GM18499 (cell line): ENCODE data around the gene DUSP5.
"Not testable (repeated sequence)": the region's sequence is repeated elsewhere in the genome, so short reads cannot be mapped to it uniquely, and the experiment has no call there.

Experiments used
- ATAC-seq: cut with Tn5 transposase; IDR thresholded peaks from one replicate; pipeline ENCODE4 v1.9.1; 2021; ENCODE audit warnings: moderate number of reproducible peaks; ENCODE audit not compliant: insufficient read depth, unreplicated experiment

Gene DUSP5, protein sequence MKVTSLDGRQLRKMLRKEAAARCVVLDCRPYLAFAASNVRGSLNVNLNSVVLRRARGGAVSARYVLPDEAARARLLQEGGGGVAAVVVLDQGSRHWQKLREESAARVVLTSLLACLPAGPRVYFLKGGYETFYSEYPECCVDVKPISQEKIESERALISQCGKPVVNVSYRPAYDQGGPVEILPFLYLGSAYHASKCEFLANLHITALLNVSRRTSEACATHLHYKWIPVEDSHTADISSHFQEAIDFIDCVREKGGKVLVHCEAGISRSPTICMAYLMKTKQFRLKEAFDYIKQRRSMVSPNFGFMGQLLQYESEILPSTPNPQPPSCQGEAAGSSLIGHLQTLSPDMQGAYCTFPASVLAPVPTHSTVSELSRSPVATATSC

DNA sequence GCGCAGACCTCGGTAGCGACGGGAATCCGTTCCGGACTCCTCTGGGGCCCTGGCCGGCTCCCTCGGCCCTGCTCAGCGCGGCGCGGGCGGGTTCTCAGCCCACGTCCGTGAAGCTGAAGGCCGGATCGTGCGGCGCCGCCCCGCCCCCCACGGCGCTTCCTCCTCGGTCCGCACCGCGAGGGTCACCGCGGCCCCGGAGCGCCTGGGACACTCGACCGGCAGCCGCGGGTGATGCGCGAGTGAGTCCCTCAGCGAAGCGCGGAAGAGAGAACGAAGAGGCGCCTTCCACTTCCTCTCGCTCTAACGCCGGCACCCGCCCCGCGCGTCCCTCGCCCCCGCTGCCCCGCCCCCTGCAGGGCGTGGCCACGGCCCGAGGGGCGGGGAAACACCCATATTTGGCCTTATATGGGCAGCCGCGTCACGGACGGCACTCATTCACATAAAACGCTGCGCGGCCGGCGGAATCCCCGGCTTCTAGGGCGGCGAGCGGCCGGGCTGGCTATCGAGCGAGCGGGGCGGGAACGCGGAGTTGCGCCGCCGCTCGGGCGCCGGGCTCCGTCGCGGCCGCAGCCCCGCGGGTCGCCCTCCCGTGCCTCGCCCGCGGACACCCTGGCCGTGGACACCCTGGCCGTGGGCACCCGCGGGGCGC lies at the start of gene DUSP5:
TSS of gene DUSP5 (plus strand) at position 470 of the 649 bp plus-strand sequence. CDS start 215 bp downstream, outside the sequence.
- ATAC-seq: peak; percentile 45

DNA sequence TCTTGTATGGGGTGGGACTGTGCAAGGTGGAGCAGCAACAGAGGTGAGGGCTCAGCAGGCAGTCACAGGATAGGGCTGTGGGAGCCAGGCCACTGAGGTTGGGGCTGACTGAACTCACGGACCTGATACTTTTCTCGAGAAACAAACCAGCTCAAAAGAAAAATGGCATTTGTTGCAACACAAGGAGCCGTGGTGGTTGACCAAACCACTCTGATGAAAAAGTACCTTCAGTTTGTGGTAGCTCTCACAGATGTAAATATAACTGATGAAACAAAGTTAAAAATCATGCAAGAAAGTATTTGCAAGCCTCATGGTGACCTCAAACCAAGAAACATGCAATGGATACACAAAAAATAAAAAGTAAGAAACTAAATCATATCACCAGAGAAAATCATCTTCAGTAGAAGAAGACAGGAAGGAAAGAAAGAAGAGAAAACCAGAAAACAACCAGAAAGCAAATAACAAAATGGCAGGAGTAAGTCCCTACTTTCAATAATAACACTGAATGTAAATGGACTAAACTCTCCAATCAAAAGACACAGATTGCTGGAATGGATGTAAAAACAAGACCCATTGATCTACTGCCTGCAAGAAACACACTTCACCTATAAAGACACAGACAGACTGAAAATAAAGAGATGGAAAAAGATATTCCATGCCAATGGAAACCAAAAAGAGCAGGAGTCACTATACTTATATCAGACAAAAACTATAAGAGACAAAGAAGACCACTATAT lies 48.9 kb upstream of the DUSP5 start:
- no peak for ATAC-seq

DNA sequence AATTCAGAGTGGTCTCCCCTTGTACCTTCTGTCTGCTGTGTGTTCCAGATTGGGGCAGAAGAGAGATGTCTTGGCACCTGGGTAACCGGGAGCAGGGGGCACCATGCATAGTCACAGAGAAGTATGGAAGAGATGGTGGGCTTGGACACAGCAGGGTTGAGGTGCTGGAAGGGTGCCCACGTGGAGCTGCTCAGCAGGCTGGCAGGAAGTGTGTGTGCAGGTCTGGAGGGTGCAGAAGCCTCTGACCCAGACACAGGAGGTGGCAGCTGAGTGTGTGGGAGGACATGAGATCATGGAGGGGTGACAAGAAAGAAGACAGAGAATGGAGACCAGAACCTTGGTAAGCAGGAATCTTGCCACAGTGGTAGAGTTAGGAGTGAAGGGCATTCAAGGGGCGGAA lies 42.3 kb upstream of the DUSP5 start:
- ATAC-seq: no peak

DNA sequence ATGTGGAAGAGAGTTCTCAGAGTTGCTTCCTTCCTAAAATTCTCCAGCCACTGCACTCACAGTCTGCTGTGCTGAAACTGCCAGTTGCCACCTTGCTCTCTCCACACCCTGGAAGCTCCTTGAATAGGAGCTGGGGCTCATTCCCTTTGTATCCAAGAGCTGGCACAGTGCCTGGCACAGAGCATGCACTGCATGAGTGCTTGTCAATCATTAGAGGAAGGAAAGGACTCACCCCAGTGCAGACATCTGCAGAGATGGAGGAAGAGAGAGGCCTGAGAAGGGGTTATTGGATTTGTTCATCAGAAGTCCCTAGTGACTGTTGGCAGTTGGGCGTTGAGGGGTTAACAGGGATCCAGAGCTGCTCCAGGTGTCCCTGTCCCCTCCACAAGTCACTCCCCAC lies 41.7 kb upstream of the DUSP5 start:
- no peak for ATAC-seq

DNA sequence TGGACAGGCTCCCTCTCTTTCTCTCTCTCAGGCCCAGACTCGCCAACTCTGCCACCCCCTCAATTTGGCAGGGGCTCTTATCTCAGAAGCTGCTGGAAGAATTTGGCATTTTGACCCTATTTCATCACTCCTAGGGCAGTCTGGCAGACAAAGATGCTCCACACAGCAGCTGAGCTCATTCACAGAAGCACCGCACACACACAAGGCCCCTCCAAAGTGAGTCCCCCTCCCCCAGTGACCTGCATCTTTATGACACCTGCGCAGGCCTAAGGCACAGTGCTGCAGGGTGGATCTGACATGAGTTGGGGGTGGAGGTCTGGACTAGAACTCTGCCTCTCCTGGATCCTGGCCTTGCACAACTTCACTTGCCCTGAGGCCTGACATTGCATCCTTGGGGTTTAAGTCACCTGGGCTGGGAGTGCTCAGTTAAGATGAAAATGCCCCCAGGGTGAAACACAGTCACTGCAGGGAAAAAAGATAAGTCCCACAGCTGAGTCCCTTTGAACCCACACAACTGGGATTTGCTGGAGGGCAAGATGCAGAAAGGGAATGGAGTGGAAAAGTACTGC lies 41.1 kb upstream of the DUSP5 start:
- no peak for ATAC-seq

DNA sequence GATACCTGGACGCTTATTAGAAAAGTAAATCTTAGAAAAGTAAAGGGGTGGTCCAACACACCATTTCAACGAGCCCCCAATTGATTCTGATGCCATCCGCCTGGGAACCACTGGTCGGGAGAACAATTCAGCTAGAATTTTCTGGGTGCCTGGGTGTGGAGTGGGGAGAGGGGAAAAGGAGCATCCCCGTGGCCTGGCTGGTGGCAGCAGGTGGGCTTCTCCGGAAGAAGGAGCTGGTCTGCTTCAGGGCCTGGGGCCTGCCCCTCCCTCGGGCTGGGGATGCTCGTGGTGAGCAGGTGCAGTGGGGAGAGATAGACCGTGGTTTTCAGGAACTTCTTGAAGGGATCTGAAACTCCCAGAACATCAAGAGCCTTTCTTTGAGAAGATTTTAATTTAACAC lies 39.9 kb upstream of the DUSP5 start:
- no peak for ATAC-seq

DNA sequence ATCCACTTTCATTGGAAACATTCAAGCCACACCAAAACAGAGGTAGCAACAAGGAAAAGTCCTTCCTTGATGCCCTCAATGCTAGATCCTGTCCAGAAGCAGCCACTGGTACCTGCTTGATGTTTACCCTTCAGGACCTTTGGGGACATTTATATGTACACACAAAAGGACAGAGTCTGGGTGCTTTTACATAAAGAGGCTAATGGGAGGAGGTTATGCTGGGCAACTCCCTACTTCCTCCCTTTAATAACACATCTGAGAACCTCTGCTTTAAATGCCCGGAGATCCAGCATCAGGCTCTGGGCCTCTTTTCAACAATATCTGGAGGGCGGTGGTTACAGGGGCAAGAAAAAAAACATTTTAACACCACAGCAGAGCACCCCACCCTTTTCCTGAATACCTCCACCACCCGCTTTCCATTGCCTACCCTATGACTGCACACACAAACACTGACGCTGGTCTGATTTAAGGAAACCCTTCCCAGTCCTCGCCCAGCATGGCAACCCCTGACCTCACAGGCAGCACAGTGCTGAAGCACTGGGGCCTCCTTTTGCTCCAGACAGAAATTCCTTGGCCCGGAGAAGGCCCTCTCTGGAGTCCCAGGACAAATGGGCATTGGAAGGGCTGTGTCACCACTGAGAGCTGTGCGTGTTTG lies 39.3 kb upstream of the DUSP5 start:
- ATAC-seq: no peak

DNA sequence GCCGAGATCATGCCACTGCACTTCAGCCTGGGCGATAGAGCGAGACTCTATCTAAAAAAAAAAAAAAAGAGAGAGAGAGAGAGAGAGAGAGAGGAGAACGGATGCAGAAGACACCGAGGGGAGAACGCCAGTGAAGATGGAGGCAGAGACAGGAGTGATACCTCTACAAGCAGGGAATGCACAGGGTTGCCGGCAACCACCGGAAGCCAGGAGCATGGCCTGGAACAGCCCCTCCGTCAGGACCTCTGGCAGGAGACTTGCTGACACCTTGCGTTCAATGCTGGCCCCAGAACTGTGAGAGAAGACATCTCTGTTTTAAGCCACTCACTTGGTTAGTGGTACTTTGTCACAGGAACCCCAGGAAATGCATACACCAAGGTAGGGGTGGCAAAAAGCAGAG lies 38.1 kb upstream of the DUSP5 start:
- no peak for ATAC-seq

DNA sequence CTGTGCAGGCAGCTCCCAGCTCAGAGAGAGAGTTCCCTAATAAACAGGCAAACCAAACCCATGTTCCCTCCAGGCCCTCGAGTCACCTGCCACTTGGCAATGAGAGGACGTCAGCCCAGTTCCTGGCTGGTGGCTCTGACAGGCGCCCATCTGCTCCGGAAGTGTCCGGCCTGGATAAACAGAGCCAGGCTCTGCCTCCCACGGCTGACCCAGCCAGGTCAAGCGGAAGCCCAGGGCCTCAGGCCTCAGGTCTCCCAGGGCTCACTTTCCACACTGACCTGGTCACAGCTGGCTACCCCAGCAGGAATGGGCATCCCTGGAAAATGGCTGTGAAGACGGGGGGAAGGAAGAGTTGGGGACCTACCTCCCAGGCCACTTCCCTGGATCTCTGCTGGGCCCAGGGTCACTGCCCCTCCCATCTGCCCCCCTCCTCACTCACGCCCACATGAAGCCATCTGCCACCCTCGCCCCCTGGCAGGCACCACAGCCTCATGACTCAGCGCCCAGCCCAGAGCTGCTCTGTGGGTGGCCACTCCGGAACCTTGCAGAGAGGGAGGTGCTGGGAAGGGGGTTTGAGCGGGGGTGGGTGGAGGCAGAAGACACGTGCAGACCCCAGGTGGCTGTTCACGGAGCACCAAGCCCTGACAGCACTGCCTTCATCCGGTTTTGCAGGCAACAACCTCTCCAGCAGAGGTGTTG lies 37.4 kb upstream of the DUSP5 start:
- no peak for ATAC-seq

DNA sequence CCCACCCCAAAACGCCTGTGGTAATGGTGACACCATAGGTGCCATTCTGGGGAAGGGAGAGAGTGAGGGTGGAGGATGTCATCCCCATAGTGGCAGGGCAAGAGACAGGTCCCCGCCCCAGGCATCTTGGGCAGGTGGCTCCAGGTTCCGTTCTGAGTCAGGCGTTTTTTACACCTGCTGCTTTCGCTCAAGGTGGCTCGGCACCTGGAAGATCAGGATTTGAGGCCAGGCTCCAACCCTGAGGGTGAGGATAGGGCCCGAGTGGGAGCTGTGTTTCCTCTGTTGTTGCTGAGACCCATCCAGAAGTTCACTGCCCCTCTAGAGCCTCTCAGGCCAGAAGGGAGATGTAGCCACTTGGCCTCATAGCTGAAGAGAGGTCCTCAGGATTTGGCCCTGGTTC lies 36.6 kb upstream of the DUSP5 start:
- ATAC-seq: no peak

DNA sequence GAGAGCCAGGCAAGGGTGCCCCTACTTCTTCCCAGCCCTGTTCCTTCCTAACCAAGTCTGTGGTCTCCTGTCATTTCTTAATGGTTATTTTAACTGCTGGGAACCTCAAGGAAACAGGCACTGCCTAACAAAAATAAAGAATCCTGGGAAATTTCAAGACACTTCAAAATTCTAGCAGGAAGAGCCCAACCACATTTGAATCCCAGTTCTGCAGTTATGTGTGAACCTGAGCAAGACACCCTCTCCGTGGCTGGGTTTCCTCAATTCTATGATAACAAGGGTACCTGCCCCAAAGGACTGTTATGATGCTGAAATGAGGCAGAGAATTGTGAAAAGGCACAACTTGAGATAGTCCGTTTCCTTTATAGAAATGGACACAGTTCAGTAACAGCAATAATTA lies 36.2 kb upstream of the DUSP5 start:
- ATAC-seq: no peak

DNA sequence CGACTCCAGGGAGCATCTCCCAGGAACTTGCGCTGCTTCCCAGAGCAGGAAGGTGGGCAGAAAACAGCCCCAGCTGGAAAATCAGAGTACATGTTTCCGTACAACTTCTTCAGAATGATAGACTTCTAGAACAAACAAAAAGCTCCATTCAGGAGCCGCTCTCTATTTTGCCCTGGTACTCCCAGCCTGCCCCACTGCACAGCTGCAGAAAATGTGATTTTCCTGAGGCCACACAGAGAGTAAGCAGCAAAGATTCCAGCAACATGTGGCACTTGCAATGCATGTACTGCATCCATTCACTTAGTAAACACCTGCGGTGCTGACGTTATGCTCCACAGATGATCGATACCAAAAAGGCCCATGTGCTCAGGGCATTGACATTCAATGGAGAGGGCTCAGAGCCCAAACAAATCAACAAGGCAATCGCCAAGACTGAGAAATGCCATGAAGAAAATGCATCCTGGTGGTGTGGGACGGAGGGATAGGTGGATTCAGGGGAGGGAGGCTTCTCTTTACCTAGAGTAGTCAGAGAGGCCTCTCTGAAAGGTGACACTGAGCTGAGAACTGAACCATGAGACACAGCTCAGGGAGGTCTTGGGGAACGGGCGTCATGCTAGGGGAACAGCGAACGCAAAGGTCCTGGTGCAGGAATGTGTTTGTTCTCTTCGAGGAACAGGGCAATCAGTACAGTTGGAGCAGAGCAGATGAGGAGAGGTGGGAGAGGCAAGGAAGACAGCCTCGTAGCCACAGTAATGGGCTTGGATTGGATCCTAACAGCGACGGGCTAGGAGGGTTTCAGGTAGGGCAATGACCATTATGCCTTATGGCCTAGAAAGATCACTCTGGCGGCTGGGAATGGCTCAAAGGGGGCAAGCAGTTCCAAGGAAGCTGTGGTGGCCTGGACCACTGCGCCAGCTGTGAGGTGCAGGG lies 35.3 kb upstream of the DUSP5 start:
- ATAC-seq: no peak

DNA sequence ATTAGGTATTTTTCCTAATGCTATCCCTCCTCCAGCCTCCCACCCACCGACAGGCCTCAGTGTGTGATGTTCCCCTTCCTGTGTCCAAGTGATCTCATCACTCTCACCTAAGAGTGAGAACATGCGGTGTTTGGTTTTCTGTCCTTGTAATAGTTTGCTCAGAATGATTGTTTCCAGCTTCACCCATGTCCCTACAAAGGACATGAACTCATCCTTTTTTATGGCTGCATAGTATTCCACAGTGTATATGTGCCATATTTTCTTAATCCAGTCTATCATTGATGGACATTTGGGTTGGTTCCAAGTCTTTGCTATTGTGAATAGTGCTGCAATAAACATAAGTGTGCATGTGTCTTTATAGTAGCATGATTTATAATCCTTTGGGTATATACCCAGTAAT lies 29.4 kb upstream of the DUSP5 start:
- not testable (repeated sequence) for ATAC-seq

DNA sequence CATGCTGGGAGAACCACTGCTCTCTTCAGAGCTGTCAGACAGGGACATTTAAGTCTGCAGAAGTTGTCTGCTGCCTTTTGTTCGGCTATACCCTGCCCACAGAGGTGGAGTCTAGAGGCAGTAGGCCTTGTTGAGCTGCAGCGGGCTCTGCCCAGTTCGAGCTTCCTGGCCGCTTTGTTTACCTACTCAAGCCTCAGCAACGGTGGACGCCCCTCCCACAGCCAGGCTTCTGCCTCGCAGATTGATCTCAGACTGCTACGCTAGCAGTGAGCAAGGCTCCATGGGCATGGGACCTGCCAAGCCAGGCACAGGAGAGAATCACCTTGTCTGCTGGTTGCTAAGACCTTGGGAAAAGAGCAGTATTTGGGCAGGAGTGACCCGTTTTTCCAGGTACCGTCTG lies 27.2 kb upstream of the DUSP5 start:
- not testable (repeated sequence) for ATAC-seq

DNA sequence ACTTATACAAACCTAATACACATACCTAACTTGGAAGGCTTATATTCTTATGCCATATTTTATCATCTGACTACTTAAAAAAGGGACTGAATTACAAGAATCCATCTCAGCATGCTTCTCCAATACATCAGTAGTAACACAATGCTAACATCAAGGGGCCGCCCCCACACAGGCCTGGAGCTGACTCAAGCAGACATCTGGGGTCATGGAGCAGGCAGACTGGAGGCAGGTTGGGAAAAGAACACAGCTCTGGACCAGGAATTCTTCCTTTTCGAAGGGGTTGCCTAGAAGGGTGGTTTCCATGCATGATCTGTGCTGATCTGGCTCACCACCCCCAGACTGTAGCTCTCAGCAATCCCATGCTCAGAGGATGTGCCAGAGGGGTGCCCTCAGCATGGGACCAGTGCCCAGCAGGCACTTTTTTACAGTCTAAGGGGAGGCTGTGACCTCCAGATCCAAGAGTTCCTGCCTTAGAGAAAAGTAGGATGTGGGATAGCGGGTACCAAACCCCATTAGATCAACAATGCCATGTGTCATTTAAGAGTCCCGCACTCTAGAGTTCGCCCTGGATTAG lies 26.1 kb upstream of the DUSP5 start:
- no peak for ATAC-seq

DNA sequence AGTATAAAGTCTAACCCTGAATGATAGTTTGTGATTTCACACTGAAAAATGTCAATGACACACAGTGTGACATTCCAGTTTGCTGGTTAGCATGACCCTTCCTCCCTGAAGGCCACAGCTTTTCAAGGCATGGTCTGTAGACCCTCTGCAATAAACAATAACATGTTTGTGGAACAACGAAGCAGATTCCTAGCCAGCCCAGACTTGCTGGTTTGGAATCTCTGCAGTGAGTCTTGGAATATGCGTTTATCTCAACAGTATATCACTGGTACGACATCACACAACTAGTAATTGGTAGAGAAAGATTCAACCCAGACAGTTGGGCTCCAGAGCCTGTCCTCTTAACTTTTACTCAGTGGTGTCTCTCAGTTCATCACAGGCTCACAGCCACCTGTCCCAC lies 23.7 kb upstream of the DUSP5 start:
- no peak for ATAC-seq

DNA sequence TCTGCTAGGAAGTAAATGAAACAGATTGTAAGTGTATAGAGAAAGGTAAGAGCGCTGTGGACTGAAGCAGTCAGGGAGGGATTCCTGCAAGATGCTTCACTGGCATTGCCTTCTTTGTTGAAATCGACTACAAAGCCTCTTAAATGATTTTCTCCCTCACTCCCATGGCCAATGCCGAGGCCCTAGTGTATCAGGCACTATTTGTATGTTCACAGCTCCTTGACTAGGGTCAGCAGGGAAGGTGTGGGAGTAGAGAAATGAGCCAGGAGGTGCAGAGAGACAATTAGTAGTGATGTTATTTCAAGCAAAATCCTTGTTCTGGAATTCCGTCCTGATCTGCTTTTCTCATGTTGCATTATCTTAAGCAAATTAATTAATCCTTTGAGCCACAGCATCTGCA lies 22.9 kb upstream of the DUSP5 start:
- no peak for ATAC-seq

DNA sequence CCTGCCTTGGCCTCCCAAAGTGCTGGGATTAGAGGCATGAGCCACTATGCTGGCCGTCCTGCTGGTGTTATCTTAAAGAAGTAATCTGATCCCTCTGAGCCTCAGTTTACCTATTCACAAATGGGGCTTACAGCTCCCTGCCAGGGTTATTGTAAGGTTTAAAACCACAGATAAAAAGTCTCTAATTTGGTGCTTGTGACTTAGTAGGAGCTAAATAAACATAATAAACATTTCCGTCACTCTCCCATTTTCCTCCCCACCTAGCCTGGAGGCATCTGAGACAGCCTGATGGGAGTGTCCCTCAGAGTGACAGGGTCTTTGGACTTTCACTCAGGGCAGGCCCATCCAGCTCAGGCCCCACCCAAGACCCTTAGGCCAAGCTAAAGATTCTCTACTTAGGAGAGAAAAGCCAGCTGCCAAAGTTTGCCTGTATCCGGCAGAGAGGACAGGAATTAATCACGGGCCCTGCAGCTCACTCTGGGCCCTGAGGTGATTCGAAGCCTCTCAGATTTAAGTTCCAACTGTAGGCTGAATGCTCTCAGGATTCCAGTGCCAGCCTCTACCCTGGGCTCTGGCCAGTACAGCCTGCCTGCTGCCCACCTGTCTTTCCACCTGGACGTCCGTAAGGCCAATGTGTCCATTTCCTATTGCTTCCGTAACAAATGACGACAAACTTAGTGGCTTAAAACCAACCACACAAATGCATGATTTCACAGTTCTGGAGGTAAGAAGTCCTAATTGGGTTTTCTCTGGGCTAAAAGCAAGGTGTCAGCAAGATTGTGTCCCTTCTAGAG lies 21.8 kb upstream of the DUSP5 start:
- ATAC-seq: no peak
